Dedifferentiated amniotic fluid mesenchymal stem cell (primary cell): ENCODE results near the gene MTR.
"Not testable (repeated sequence)": the region's sequence is repeated elsewhere in the genome, so short reads cannot be mapped to it uniquely, and the experiment has no call there.

Experiments used
- DNase-seq: peaks from one replicate; pipeline ENCODE4 v3.0.0-alpha.2; 2016; ENCODE audit errors: extremely low spot score

Gene MTR

GRCh38 chr1:236904892-236905741, 110.0 kb downstream of the MTR start:
- no peak for DNase-seq

GRCh38 chr1:236907205-236907604, 112.1 kb downstream of the MTR start:
- DNase-seq, result no peak

- no peak for DNase-seq
Measured at GRCh38 chr1:236908669-236909068, 113.6 kb downstream of the MTR start.

GRCh38 chr1:236911047-236911446, 116.0 kb downstream of the MTR start:
- DNase-seq, result not testable (repeated sequence)

GRCh38 chr1:236913371-236914037, 118.4 kb downstream of the MTR start:
- no peak for DNase-seq

- DNase-seq, result no peak
Measured at GRCh38 chr1:236914375-236914774, 119.3 kb downstream of the MTR start.

GRCh38 chr1:236916131-236916800, 121.2 kb downstream of the MTR start:
- no peak for DNase-seq

GRCh38 chr1:236917448-236917847, 122.4 kb downstream of the MTR start:
- no peak for DNase-seq

GRCh38 chr1:236920286-236920894, 125.3 kb downstream of the MTR start:
- DNase-seq, result no peak

GRCh38 chr1:236921610-236922009, 126.5 kb downstream of the MTR start:
- DNase-seq, result no peak

GRCh38 chr1:236922190-236922589, 127.1 kb downstream of the MTR start:
- DNase-seq, result no peak

GRCh38 chr1:236925386-236925785, 130.3 kb downstream of the MTR start:
- DNase-seq, result no peak

- no peak for DNase-seq
Measured at GRCh38 chr1:236930503-236930902, 135.4 kb downstream of the MTR start.

GRCh38 chr1:236938760-236939159, 143.7 kb downstream of the MTR start:
- no peak for DNase-seq

- DNase-seq, result no peak
Measured at GRCh38 chr1:236942431-236942830, 147.3 kb downstream of the MTR start.

- DNase-seq, result no peak
Measured at GRCh38 chr1:236944556-236944955, 149.5 kb downstream of the MTR start.

GRCh38 chr1:236945002-236945401, 149.9 kb downstream of the MTR start:
- DNase-seq, result no peak

GRCh38 chr1:236947794-236948193, 152.7 kb downstream of the MTR start:
- no peak for DNase-seq

- no peak for DNase-seq
Measured at GRCh38 chr1:236948381-236948780, 153.3 kb downstream of the MTR start.

- DNase-seq, result no peak
Measured at GRCh38 chr1:236948996-236949395, 153.9 kb downstream of the MTR start.

- no peak for DNase-seq
Measured at GRCh38 chr1:236950365-236950764, 155.3 kb downstream of the MTR start.

- no peak for DNase-seq
Measured at GRCh38 chr1:236951672-236952071, 156.6 kb downstream of the MTR start.
